Loucy (cell line): ENCODE measurements around the gene TEKT1.

Experiments used
- EZH2phosphoT487 ChIP-seq: fragments of 200-600 bp; IDR thresholded peaks from 2 replicates; pipeline ENCODE4 v1.6.1; 2018; ENCODE audit warnings: antibody characterized with exemption, mild to moderate bottlenecking, moderate library complexity, borderline replicate concordance
- TF ChIP-seq, protein P1 (sequence below): fragments of 200-600 bp; sonication (generic); conservative IDR thresholded peaks from 2 replicates; pipeline ENCODE4 v1.5.1; 2014; ENCODE audit warnings: mild to moderate bottlenecking, antibody characterized with exemption, low read length

DNA sequence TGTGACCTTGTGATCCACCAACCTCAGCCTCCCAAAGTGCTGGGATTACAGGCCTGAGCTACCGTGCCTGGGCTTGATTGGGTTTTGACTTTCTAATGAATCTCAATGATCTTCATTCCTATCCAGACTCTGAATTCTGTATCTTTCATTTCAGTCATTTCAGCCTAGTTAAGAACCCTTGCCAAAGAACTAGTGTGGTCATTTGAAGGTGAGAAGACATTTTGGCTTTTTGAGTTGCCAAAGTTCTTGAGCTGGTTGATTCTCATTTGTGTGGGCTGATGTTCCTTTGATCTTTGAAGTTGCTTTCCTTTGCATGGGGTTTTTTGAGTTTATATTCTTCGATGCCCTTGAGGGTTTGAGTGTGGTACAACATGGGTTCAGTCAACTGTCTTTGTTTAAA, 30.6 kb upstream of the TEKT1 start:
- TF ChIP-seq, protein P1, sequence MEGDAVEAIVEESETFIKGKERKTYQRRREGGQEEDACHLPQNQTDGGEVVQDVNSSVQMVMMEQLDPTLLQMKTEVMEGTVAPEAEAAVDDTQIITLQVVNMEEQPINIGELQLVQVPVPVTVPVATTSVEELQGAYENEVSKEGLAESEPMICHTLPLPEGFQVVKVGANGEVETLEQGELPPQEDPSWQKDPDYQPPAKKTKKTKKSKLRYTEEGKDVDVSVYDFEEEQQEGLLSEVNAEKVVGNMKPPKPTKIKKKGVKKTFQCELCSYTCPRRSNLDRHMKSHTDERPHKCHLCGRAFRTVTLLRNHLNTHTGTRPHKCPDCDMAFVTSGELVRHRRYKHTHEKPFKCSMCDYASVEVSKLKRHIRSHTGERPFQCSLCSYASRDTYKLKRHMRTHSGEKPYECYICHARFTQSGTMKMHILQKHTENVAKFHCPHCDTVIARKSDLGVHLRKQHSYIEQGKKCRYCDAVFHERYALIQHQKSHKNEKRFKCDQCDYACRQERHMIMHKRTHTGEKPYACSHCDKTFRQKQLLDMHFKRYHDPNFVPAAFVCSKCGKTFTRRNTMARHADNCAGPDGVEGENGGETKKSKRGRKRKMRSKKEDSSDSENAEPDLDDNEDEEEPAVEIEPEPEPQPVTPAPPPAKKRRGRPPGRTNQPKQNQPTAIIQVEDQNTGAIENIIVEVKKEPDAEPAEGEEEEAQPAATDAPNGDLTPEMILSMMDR = no peak
- no peak for TF ChIP-seq EZH2phosphoT487
